ENCODE measurements around the gene FOXN1.
"Not testable (repeated sequence)": the region's sequence is repeated elsewhere in the genome, so short reads cannot be mapped to it uniquely, and the experiment has no call there.

The FOXN1 gene

DNA sequence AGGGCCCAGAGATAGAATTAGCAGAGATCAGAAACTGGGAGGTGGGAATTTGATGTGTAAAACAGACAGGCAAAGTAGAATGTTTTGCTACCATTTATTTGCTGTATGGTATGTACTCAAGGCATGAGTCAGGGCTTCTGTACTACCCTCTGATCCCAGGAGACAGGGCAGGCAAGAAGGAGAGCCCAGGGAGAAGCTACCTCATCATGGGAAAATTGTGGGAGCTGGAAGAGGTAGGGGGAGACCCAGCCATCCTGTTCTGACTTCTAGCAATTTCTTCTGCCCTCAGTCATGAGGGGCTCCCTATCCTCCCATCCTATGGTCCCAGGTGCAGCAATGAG, 66.9 kb downstream of the FOXN1 start:
- H3K9ac ChIP-seq (ENCODE audit: low read length in 5 of 5), result no peak overlapping the region
- H3K36me3 ChIP-seq (ENCODE audit: control insufficient read depth in 5 of 5, insufficient read depth in 5 of 5, low read length in 5 of 5), result peaks cover 0 to 7% (median 0%) of the 10 kb centered on the region in 5 donors
- no peaks in the 10 kb centered on the region for H3K27me3 ChIP-seq (ENCODE audit: control insufficient read depth in 5 of 5, insufficient read depth in 4 of 5, low read length in 5 of 5)
- H3K9me3 ChIP-seq (ENCODE audit: control insufficient read depth in 5 of 5, low read length in 5 of 5), result no peaks in the 10 kb centered on the region
- H3K27ac ChIP-seq (ENCODE audit: low read depth, low read length), result no peak overlapping the region
- peaks cover 7 to 54% (median 49%) of the 10 kb centered on the region in 5 donors for H3K4me1 ChIP-seq (ENCODE audit: control insufficient read depth in 5 of 5, insufficient read depth in 5 of 5, low read length in 5 of 5)
- no peak overlapping the region for H3K4me3 ChIP-seq (ENCODE audit: low read depth in 1 of 5, low read length in 5 of 5)

DNA sequence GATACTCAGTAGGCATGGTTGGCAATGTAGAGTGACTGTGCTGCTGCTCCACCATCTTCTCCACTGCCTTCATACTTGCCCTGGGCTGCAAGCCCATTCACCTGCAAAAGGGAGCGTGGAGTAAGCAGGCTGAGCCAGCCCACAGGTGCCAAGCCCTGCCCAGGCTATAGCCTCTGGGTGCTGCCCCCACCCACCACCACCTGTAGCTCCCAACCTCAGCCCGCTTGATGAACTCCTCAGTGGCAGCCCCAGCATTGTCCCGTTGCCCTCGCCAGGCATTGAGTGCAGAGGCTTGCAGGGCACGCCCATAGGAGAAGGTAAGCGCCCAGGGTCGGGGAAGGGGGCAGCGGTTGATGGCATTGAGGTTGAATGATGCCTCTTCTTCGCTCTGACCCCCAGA, 67.4 kb downstream of the FOXN1 start:
- Histone ChIP-seq H3K36me3 (ENCODE audit: control insufficient read depth in 5 of 5, insufficient read depth in 5 of 5, low read length in 5 of 5) (peaks cover 0 to 7% (median 0%) of the 10 kb centered on the region in 5 donors), H3K9me3 (ENCODE audit: control insufficient read depth in 5 of 5, low read length in 5 of 5) (no peaks in the 10 kb centered on the region), H3K4me1 (ENCODE audit: control insufficient read depth in 5 of 5, insufficient read depth in 5 of 5, low read length in 5 of 5) (peaks cover 7 to 54% (median 48%) of the 10 kb centered on the region in 5 donors), H3K9ac (ENCODE audit: low read length in 5 of 5) (no peak overlapping the region), H3K27ac (ENCODE audit: low read depth, low read length) (no peak overlapping the region), H3K27me3 (ENCODE audit: control insufficient read depth in 5 of 5, insufficient read depth in 4 of 5, low read length in 5 of 5) (no peaks in the 10 kb centered on the region), H3K4me3 (ENCODE audit: low read depth in 1 of 5, low read length in 5 of 5) (no peak overlapping the region)

DNA sequence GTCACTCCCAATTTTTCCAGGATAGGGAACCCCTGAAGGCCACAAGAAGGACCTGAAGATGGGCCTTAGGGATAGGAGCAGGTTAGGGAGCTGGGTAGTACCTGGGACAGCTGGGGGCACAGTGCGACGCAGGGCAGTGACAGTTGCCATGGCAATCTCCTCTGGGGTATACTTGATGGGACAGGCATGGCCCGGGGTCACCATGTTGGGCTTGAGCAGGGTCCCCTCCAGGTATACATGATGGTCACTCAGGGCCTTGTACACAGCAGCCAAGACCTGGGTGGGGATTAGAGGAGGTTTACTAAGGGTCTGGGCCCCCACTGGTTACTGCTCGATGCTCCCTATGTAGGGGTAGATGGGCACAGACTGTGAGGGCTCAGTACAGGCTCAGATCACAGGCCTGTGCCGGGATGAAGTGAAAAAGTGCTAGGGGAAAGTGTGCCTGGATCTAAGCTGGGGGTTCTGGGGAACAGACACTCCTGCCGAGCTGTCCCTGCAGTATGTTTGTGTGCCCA, 67.9 kb downstream of the FOXN1 start:
- no peak overlapping the region for H3K9ac ChIP-seq (ENCODE audit: low read length in 5 of 5)
- H3K9me3 ChIP-seq (ENCODE audit: control insufficient read depth in 5 of 5, low read length in 5 of 5), result no peaks in the 10 kb centered on the region
- peaks cover 0 to 10% (median 0%) of the 10 kb centered on the region in 5 donors for H3K36me3 ChIP-seq (ENCODE audit: control insufficient read depth in 5 of 5, insufficient read depth in 5 of 5, low read length in 5 of 5)
- no peak overlapping the region for H3K27ac ChIP-seq (ENCODE audit: low read depth, low read length)
- peaks cover 7 to 54% (median 48%) of the 10 kb centered on the region in 5 donors for H3K4me1 ChIP-seq (ENCODE audit: control insufficient read depth in 5 of 5, insufficient read depth in 5 of 5, low read length in 5 of 5)
- no peaks in the 10 kb centered on the region for H3K27me3 ChIP-seq (ENCODE audit: control insufficient read depth in 5 of 5, insufficient read depth in 4 of 5, low read length in 5 of 5)
- no peak overlapping the region for H3K4me3 ChIP-seq (ENCODE audit: low read depth in 1 of 5, low read length in 5 of 5)

DNA sequence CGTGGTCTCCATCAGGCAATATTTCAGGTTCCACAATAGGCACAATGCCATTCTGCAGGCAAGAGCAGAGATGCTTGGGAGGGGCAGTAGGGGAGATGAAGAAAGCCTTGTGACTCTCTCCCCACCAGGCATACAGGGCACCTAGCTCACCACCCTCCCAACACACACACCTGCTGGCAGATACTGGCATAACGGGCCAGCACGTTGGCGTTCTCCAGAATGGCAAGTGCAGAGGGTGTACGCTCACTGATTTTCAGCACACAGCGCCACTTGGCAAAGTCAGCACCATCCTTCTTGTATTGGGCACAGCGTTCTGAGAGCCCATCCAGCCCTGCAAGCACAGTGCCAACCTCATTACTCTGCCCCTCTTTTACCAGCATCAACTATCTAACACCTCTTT, 68.4 kb downstream of the FOXN1 start:
- peaks cover 7 to 51% (median 46%) of the 10 kb centered on the region in 5 donors for H3K4me1 ChIP-seq (ENCODE audit: control insufficient read depth in 5 of 5, insufficient read depth in 5 of 5, low read length in 5 of 5)
- H3K27ac ChIP-seq (ENCODE audit: low read depth, low read length), result no peak overlapping the region
- H3K9ac ChIP-seq (ENCODE audit: low read length in 5 of 5), result no peak overlapping the region

DNA sequence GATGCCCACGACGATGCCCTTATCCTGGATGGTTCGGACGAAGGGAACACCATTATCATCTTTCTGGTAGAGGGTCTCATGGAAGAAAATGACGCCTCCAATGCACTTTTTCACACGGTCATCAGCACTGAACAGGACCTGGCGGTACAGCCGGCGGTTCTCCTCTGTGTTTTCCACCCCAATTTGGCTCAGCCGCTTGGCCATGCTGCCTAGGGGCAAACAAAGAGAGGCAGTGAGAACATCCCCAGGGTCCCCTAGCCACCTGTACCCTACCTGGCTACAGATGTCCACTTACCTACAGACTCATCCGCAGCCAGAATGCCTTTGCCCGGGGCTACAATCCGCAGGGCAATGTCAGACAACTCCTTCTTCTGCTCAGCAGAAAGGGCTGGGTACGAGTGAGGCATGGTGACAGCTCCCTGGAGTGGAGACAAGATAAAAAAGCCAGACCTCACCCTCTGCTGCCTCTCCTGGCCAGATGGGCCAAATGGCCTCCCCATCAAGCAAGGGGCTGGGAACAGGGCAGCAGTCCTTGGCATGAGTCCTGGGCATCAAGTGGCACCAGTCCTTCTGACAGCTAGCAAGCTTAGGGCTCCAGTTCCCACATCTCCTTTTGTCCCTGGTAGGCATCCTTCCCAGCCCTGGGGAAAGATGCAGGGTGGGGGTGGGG, 69.1 kb downstream of the FOXN1 start:
- Histone ChIP-seq H3K9ac (ENCODE audit: low read length in 5 of 5) (no peak overlapping the region), H3K36me3 (ENCODE audit: control insufficient read depth in 5 of 5, insufficient read depth in 5 of 5, low read length in 5 of 5) (peaks cover 0 to 12% (median 0%) of the 10 kb centered on the region in 5 donors), H3K4me3 (ENCODE audit: low read depth in 1 of 5, low read length in 5 of 5) (no peak overlapping the region), H3K9me3 (ENCODE audit: control insufficient read depth in 5 of 5, low read length in 5 of 5) (no peaks in the 10 kb centered on the region), H3K27me3 (ENCODE audit: control insufficient read depth in 5 of 5, insufficient read depth in 4 of 5, low read length in 5 of 5) (no peaks in the 10 kb centered on the region), H3K27ac (ENCODE audit: low read depth, low read length) (no peak overlapping the region), H3K4me1 (ENCODE audit: control insufficient read depth in 5 of 5, insufficient read depth in 5 of 5, low read length in 5 of 5) (peaks cover 7 to 43% (median 41%) of the 10 kb centered on the region in 5 donors)

More for the DNA sequence above, 68.4 kb downstream of the FOXN1 start:
- H3K27me3 ChIP-seq (ENCODE audit: control insufficient read depth in 5 of 5, insufficient read depth in 4 of 5, low read length in 5 of 5), result no peaks in the 10 kb centered on the region
- H3K36me3 ChIP-seq (ENCODE audit: control insufficient read depth in 5 of 5, insufficient read depth in 5 of 5, low read length in 5 of 5), result peaks cover 0 to 12% (median 0%) of the 10 kb centered on the region in 5 donors
- H3K9me3 ChIP-seq (ENCODE audit: control insufficient read depth in 5 of 5, low read length in 5 of 5), result no peaks in the 10 kb centered on the region
- H3K4me3 ChIP-seq (ENCODE audit: low read depth in 1 of 5, low read length in 5 of 5), result no peak overlapping the region

DNA sequence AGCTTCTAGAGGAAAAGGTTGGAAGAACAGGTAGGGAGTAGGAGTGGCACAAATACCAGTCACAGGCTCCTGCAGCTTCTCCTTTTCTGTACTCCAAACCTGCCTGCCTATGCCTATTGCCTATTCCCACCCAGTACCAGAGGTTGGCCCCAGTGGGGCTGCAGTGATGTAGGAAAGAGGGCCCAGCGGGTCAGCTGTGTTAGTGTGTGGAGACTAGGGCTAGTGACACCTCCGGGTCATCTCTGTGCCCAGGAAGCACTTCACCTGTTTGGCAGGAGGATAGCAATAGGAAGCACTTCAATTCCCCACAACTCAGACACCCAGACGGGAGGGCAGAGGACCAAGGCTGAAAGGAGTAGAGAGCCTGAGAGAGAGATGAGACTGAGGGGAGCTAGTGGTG, 69.9 kb downstream of the FOXN1 start:
- H3K9ac ChIP-seq (ENCODE audit: low read length in 5 of 5), result not testable (repeated sequence)
- peak overlapping the region in 1 of 5 donors; percentile 17 for H3K4me3 ChIP-seq (ENCODE audit: low read depth in 1 of 5, low read length in 5 of 5)
- peaks cover 5 to 36% (median 33%) of the 10 kb centered on the region in 5 donors for H3K4me1 ChIP-seq (ENCODE audit: control insufficient read depth in 5 of 5, insufficient read depth in 5 of 5, low read length in 5 of 5)

DNA sequence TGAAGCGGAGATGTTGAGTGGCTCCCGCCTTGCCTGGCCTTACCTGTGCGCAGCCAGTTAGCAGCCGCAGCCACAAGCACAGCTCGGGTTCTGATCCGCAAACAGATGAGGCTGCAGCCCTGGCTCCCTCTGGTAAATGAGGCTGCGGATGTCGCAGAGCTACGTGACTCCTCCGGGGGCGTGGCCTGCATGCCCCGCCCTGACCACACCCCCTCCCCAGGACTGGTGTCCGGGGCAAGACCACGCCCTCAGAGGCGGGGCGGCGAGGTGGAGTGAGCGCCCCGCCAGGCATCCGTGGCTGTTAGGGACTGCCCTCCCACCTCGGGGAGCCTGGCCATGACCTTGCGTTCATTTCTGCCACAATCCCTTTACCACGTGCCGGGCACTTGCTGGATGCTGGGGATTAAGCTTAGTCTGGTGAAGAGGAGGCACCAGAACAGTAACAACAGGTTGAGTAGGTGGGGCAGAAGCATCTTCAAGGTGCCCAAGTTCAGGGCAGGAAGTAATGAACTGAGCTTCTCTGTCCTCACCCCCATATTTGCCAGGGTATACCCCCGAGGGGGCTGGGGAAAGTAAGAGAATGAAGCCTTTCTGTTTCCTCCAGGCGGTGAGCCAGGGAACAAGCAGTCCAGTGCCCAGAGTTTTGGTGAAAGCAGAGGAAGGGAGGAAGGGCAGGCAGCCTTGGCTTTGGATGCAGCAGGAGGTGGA, 70.8 kb downstream of the FOXN1 start, which contains the start of gene ALDOC:
ALDOC (minus strand) TSS at position 138 of the 708 bp plus-strand sequence. CDS start 1,363 bp downstream, outside the sequence.
- H3K27me3 ChIP-seq (ENCODE audit: control insufficient read depth in 5 of 5, insufficient read depth in 4 of 5, low read length in 5 of 5), result no peaks in the 10 kb centered on the region
- peak within 1 kb of the TSS in 2 of 5 donors; percentile 20 to 21 for H3K9ac ChIP-seq (ENCODE audit: low read length in 5 of 5)

More for the DNA sequence above, 69.9 kb downstream of the FOXN1 start:
- H3K9me3 ChIP-seq (ENCODE audit: control insufficient read depth in 5 of 5, low read length in 5 of 5); H3K27me3 ChIP-seq (ENCODE audit: control insufficient read depth in 5 of 5, insufficient read depth in 4 of 5, low read length in 5 of 5); H3K27ac ChIP-seq (ENCODE audit: low read depth, low read length): not testable (repeated sequence)
- H3K36me3 ChIP-seq (ENCODE audit: control insufficient read depth in 5 of 5, insufficient read depth in 5 of 5, low read length in 5 of 5), result peaks cover 0 to 12% (median 0%) of the 10 kb centered on the region in 5 donors

DNA sequence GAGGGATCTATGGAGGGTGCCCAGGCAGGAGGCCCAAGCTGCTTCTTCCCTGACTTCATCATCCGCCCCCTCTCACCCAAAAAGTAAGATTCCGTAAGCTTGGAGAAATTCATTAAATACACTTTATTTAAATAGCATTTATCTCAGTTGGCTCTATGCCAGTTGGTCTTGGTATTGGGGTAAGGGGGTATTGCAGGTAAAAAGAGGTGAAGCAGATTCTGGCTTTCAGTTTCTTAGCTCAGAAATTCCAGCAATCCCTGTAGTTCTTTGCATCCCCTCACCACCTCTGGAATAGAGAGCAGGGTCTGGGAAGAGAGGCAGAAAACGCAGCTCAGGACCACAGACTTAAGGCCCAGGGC, 71.3 kb downstream of the FOXN1 start:
- Histone ChIP-seq H3K27ac (ENCODE audit: low read depth, low read length) (no peak overlapping the region), H3K27me3 (ENCODE audit: control insufficient read depth in 5 of 5, insufficient read depth in 4 of 5, low read length in 5 of 5) (no peaks in the 10 kb centered on the region), H3K9ac (ENCODE audit: low read length in 5 of 5) (no peak overlapping the region), H3K4me1 (ENCODE audit: control insufficient read depth in 5 of 5, insufficient read depth in 5 of 5, low read length in 5 of 5) (peaks cover 2 to 26% (median 25%) of the 10 kb centered on the region in 5 donors), H3K4me3 (ENCODE audit: low read depth in 1 of 5, low read length in 5 of 5) (peak overlapping the region in 2 of 5 donors; percentile 43 to 54), H3K36me3 (ENCODE audit: control insufficient read depth in 5 of 5, insufficient read depth in 5 of 5, low read length in 5 of 5) (peaks cover 0 to 12% (median 0%) of the 10 kb centered on the region in 5 donors), H3K9me3 (ENCODE audit: control insufficient read depth in 5 of 5, low read length in 5 of 5) (no peaks in the 10 kb centered on the region)

More for the DNA sequence above, 70.8 kb downstream of the FOXN1 start, which contains the start of gene ALDOC:
- H3K27ac ChIP-seq (ENCODE audit: low read depth, low read length), result no peak within 1 kb of the TSS
- peaks cover 5 to 31% (median 30%) of the 10 kb centered on the region in 5 donors for H3K4me1 ChIP-seq (ENCODE audit: control insufficient read depth in 5 of 5, insufficient read depth in 5 of 5, low read length in 5 of 5)
- H3K36me3 ChIP-seq (ENCODE audit: control insufficient read depth in 5 of 5, insufficient read depth in 5 of 5, low read length in 5 of 5), result peaks cover 0 to 12% (median 0%) of the 10 kb centered on the region in 5 donors
- H3K4me3 ChIP-seq (ENCODE audit: low read depth in 1 of 5, low read length in 5 of 5), result peak within 1 kb of the TSS; percentile 43 to 58 (median 52)
- H3K9me3 ChIP-seq (ENCODE audit: control insufficient read depth in 5 of 5, low read length in 5 of 5), result no peaks in the 10 kb centered on the region

DNA sequence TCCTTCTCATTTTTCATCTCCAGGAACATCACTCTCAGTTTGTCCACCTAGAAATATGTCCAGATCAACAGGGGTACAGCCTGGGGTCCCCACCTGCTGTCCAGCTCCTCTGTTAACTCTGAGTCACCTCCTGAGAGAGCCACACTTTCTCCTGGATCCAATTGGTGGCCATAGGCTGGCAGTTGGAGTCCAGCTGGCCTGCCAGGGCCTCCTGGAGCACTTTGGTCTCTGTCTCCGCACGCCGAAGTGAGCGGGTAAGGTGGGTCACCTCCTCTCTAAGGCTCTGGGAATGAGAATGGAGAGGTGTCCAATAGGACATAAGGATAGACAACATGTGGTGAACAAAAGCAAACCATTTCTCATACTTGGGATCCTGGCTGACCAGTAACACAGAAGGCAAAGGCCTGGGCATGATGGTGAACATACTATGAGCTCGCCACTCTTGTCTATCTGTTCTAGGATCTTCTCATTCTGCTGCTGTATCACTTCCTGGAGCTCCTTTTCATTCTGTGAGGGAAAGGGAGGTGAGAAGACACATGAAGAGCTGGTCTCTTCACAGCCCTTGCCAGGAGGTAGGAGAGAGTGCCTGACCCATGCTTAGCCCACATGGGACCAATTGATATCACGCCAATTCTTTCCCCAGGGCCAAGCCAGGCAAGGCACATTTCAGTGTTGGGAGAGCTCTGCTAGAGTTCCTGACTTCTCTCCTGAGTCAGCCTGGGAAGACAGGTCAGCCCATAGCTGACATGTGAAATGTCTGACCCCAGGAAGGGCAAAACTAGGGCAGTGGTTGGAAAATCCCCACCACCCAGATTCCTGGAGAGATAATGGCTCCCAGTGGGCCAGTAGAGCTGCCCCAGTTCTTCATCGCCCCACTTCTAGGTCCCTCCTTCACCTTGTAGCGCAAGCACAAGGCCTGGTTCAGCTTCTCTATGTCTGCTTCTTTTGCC, 72.4 kb downstream of the FOXN1 start:
- Histone ChIP-seq H3K9ac (ENCODE audit: low read length in 5 of 5) (no peak overlapping the region), H3K4me3 (ENCODE audit: low read depth in 1 of 5, low read length in 5 of 5) (no peak overlapping the region), H3K9me3 (ENCODE audit: control insufficient read depth in 5 of 5, low read length in 5 of 5) (no peaks in the 10 kb centered on the region), H3K4me1 (ENCODE audit: control insufficient read depth in 5 of 5, insufficient read depth in 5 of 5, low read length in 5 of 5) (peaks cover 2 to 22% (median 20%) of the 10 kb centered on the region in 5 donors), H3K27ac (ENCODE audit: low read depth, low read length) (no peak overlapping the region), H3K27me3 (ENCODE audit: control insufficient read depth in 5 of 5, insufficient read depth in 4 of 5, low read length in 5 of 5) (no peaks in the 10 kb centered on the region), H3K36me3 (ENCODE audit: control insufficient read depth in 5 of 5, insufficient read depth in 5 of 5, low read length in 5 of 5) (peaks cover 0 to 14% (median 4%) of the 10 kb centered on the region in 5 donors)

Measured in subcutaneous abdominal adipose tissue (tissue), 5 donors.